GM12891 (cell line): Measurements from ENCODE around the gene MBOAT2.

Experiments used
- POLR2A ChIP-seq: IDR thresholded peaks from 2 replicates; pipeline ENCODE4 v1.6.1; 2011; ENCODE audit warnings: low read depth, low read length, control low read depth
- POLR2AphosphoS5 ChIP-seq: IDR thresholded peaks from 2 replicates; pipeline ENCODE4 v1.6.1; 2011; ENCODE audit warnings: low read depth, low read length, control low read depth

GRCh38 chr2:8935982-8936381 is 67.5 kb downstream of the MBOAT2 start:
- no peak for TF ChIP-seq POLR2A
- TF ChIP-seq POLR2AphosphoS5, result no peak
